HG02571 (cell line): ENCODE data around the gene SEPTIN6.

Experiments used
- ATAC-seq: cut with Tn5 transposase; IDR thresholded peaks from one replicate; pipeline ENCODE4 v1.9.1; 2021; ENCODE audit warnings: mild to moderate bottlenecking, moderate library complexity; ENCODE audit not compliant: unreplicated experiment

The SEPTIN6 gene

GRCh38 chrX:119659522-119659921 lies 33.4 kb downstream of the SEPTIN6 start:
- no peak for ATAC-seq

- peak; percentile 58 for ATAC-seq
Measured at GRCh38 chrX:119655125-119655524, 37.8 kb downstream of the SEPTIN6 start.

GRCh38 chrX:119654112-119654531 lies 38.8 kb downstream of the SEPTIN6 start:
- no peak for ATAC-seq

GRCh38 chrX:119648421-119648775 lies 44.6 kb downstream of the SEPTIN6 start:
- ATAC-seq, result peak; percentile 10

- ATAC-seq, result peak; percentile 94
Measured at GRCh38 chrX:119647552-119648420, 45.2 kb downstream of the SEPTIN6 start.

- no peak for ATAC-seq
Measured at GRCh38 chrX:119647089-119647488, 45.9 kb downstream of the SEPTIN6 start.

GRCh38 chrX:119646515-119646914 lies 46.5 kb downstream of the SEPTIN6 start:
- no peak for ATAC-seq

- no peak for ATAC-seq
Measured at GRCh38 chrX:119643696-119644095, 49.3 kb downstream of the SEPTIN6 start.
